CD4-positive, alpha-beta T cell treated with Interferon gamma for 1 hour (primary cell): Measurements from ENCODE around the gene TTN.
A peak's percentile ranks its signal among the peaks of the same experiment; 100 is the strongest.
"Not testable (repeated sequence)": the region's sequence is repeated elsewhere in the genome, so short reads cannot be mapped to it uniquely, and the experiment has no call there.

Source experiments
- DNase-seq: peaks from one replicate; pipeline ENCODE4 v3.0.0-alpha.2; 2020

The TTN gene

GRCh38 chr2:178526256-178526655, 281.0 kb downstream of the TTN start:
- DNase-seq = no peak

- DNase-seq = not testable (repeated sequence)
These were observed 281.8 kb downstream of the TTN start for GRCh38 chr2:178525460-178525859.

- DNase-seq = not testable (repeated sequence)
These were observed 282.2 kb downstream of the TTN start for GRCh38 chr2:178525010-178525409.

GRCh38 chr2:178523596-178524134, 283.6 kb downstream of the TTN start:
- DNase-seq = no peak

GRCh38 chr2:178522950-178523595, 284.1 kb downstream of the TTN start:
- DNase-seq = peak; percentile 84

- DNase-seq = no peak
These were observed 285.7 kb downstream of the TTN start for GRCh38 chr2:178521304-178522150.

- DNase-seq = no peak
These were observed 289.7 kb downstream of the TTN start for GRCh38 chr2:178517496-178517895.

GRCh38 chr2:178514664-178515063, 292.6 kb downstream of the TTN start:
- no peak for DNase-seq

GRCh38 chr2:178513876-178514275, 293.3 kb downstream of the TTN start:
- DNase-seq = no peak

GRCh38 chr2:178512484-178512883, 294.7 kb downstream of the TTN start:
- no peak for DNase-seq

- no peak for DNase-seq
These were observed 296.8 kb downstream of the TTN start for GRCh38 chr2:178510384-178510783.

GRCh38 chr2:178508646-178509045, 298.6 kb downstream of the TTN start:
- no peak for DNase-seq

GRCh38 chr2:178506949-178507348, 300.3 kb downstream of the TTN start:
- no peak for DNase-seq

- no peak for DNase-seq
These were observed 300.7 kb downstream of the TTN start for GRCh38 chr2:178506524-178506923.

GRCh38 chr2:178506101-178506500, 301.1 kb downstream of the TTN start:
- DNase-seq = no peak

- DNase-seq = no peak
These were observed 304.5 kb downstream of the TTN start for GRCh38 chr2:178502751-178503150.

- no peak for DNase-seq
These were observed 307.6 kb downstream of the TTN start for GRCh38 chr2:178499640-178500039.

- no peak for DNase-seq
These were observed 309.1 kb downstream of the TTN start for GRCh38 chr2:178498137-178498536.

GRCh38 chr2:178496049-178496448, 311.2 kb downstream of the TTN start:
- DNase-seq = no peak

- no peak for DNase-seq
These were observed 315.6 kb downstream of the TTN start for GRCh38 chr2:178491612-178492011.

- no peak for DNase-seq
These were observed 321.9 kb downstream of the TTN start for GRCh38 chr2:178485356-178485755.

GRCh38 chr2:178484245-178485041, 322.8 kb downstream of the TTN start:
- no peak for DNase-seq

GRCh38 chr2:178482437-178482836, 324.8 kb downstream of the TTN start:
- DNase-seq = no peak
